OCI-M2 (cell line): Measurements from ENCODE around the gene SORCS1.

Source experiments
- DNase-seq: peaks from one replicate; lab custom pipeline; 2025; ENCODE audit not compliant: unreplicated experiment; lab: John Stamatoyannopoulos, UW

SORCS1 gene

DNA sequence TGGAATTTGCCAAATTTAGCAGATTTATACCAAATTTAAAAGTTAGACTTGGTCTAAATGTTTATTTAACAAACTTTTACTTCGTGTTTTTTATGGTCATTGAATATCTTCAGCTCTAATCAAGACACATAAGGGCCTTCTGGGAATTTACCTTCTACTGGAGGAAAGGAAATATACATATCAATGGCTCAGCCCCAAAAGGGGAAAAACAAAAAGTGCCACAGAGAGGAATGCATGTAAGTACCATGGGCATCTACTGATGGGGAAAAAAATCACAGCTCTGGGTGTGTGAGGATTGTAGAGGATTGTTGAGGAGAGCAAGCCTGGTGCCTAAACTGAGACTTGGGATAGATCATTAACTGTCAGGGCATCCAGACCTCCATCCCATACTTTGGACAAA, 260.3 kb downstream of the SORCS1 start:
- no peak for DNase-seq

DNA sequence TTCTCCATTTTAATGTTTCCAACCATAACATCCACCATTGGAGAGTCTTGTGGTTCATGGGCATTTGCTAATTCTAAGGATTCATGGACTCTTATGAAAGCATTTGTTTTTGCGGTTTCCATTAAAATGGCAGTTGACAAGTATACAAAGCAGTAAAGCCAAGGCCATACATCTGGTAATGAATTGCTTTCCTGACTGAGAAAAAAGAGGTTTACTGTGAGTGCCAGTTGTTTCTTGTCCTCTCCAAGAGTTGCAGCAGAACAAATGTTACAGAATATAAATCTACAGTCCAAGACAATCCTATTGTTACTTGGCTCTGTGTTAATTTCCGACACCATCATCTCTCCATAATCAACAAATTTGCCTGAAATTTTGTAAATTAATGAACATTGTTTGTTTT, 261.3 kb downstream of the SORCS1 start:
- no peak for DNase-seq

DNA sequence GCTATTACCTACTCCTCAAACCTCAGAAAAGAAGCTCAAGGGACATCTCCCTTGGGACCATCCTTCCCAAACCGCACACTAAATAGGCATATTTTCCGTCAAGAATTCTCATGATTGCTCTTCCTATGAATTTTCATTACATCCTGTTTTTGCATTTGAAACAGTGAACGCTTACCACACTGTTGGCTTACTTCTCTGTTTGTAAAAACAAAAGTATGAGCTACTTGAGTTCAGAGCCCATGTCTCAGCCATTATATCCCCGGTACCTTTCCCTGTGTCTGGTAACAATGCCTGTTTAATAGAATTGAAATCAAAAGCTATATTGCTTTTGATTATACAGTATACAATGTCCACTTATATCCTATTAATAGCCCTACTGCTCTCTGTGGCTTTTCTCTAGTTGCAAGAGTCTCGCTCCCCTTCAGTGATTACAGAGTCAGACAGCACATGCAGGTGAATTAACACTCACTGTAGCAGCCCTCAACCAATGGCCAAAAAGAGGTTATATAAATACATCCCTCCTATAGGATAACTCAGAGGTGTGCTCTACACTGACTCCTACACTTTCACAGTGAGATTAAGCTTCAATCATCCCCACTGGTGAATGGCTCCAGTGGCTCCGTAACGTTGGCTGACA, 264.4 kb downstream of the SORCS1 start:
- DNase-seq: no peak

DNA sequence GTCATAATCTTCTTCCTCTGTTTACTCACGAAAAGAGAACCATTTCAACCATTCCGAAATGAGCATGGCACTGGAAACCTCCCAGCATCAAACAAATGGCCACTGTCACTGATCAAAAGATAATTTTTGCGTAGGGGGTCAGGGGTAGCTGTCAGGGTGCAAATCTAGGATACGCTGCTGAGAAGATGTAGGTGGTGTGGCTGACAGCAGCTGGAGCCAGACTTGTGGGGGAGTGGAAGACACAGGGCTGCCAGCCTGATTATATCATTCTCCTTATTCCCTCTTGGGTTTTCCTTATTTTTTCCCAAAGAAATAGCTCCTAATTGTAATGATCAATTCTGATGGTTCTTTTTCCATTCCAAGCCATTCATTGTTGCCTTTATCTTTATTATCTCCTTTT, 266.1 kb downstream of the SORCS1 start:
- DNase-seq: no peak

DNA sequence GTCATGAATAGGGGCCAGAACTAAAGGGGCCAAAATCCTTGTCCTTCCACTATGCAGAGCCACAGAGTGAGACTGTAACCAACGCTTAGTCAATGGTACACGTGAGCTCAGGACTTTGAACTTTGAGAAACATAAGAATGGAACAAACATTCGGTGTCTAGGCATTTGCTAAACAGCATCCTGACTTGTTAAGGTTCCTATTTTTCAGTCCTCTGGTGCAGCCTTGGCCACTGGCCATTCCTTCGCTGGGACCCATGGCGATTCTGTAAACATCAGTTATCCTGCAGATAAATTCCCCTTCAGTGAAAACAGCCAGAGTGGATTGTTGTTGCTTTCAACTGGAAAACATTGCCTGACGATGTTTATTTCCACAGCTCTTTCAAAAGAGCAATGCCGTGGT, 266.8 kb downstream of the SORCS1 start:
- DNase-seq: no peak

DNA sequence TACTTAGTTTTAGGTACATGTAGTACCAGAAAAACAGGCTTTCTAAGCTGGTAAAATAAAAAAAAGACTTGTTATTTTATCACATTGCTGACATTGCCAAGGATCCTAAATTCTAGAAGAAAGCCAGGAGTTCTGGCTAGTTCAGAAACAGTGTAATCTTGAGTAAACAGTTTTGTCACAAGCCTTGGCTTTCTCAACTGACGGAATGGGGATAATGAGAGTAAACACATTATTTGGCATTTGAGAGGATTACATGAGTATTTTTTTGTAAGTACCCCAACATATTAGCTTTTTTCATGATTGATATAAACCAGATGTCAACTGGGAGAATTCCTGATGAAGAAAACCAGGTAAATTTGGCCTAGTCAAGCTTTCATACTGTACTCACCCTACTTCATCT, 269.8 kb downstream of the SORCS1 start:
- no peak for DNase-seq

DNA sequence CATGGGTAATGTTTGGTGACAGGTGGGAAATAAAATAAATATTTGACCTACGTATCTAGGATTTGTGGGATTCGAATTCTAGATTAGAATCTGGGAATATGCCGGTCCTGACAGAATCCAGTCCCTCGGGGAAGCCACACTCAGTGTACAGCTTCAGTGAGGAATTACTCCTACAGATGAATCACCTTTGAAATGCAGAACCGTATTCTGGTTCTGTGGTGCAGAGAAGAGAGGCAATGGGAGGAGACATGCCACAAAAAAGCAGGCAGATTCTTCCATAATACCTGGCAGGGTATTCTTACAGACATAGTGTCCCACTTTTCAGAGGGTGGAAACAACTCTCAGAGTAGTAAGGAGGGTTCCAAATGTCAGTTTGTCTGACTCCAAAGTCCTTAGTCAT, 286.9 kb downstream of the SORCS1 start:
- no peak for DNase-seq

DNA sequence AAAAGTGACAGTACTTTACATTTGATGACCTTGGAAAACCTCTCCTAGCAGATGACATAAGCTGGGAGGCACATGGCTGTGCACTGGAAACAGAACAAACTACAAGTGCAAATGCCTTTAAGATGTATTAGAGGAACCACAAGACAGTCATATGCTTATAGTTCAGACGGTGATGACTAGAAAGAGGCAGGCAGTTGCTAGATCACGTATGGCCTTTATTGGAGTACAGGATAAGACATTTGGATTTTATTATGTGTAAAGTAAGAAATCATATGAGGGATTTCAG, 290.0 kb downstream of the SORCS1 start:
- DNase-seq: no peak

DNA sequence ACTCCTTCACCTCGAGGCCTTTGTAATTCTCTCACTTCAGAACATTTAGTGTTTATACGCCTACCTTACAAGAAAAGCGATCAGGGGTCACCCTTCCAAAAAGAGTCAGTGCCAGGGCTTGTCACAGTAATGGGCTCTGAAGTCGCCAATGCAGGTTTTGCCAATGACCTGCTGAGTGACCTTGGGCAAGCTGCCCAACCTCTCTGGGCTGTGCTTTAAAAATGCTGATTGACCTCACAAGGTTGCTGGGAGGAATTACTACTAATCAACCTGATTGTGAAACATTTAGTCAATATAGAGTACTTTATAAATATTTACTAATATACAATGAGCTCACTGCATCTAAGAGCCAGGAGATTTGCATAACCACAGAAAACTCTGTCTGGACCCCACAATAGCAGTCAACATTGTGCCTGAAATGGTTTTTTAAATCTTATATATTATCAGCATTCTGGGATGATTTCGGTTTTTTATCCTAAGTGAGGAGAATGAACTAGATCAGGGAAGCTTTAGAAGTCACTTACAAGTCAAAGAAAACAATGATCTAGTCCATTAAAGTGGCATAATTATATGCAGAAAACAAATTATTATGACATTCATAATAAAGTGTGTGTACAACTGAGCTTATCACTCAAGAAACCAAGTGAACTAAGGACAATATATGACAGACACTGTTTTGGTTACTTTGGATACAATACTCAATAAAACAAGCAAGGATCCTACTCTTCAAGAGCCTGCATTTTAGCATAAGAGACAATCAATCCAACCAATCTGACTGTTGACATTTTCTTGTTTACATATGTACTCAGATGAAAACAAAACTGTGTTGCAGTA, 290.5 kb downstream of the SORCS1 start:
- DNase-seq: no peak

DNA sequence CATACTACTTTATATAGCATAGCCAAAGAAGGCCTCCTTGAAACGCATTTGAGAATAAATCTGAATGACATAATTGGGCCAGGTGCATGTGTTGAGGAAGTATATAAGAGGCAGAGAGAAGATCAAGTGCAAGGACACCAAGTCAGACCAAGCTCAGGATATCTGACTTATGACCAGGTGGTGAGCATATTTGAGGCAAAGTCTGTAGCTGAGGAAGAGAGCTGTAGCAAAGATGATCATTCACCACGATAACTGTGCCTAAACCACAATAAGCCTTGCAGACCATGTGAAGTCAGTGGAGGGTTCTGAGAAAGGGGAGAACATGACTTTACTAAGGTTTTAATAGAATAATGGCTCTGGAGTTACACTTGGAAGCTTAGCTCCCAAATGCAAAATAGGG, 292.3 kb downstream of the SORCS1 start:
- DNase-seq: no peak

DNA sequence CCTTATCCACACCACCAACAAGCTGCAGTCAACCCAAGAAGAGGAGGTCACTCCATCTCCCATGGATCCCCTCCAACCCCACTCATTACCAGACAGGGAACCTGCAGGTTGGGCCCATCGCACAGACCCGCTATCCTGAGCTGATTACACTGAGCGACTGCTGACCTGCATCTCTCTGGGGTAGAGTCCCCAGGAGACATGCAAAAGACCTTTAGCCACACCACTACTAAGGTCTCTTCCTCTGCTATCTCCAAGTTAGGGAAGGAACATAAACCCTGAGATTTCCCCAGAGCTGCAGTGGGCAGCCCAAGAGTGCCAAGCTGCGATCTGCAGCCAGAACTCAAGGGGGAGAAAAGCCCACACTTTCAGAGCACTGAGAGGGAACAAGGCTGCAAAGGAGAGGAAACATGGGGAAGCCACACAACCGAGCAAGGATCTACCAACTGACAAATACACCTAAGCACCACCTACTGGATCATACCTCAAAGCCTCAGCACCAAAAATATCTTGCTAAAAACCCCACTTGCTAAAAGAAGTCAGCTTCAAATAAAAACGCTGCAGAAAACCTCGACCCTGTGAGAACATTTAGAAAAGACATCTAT, 298.2 kb downstream of the SORCS1 start:
- no peak for DNase-seq

DNA sequence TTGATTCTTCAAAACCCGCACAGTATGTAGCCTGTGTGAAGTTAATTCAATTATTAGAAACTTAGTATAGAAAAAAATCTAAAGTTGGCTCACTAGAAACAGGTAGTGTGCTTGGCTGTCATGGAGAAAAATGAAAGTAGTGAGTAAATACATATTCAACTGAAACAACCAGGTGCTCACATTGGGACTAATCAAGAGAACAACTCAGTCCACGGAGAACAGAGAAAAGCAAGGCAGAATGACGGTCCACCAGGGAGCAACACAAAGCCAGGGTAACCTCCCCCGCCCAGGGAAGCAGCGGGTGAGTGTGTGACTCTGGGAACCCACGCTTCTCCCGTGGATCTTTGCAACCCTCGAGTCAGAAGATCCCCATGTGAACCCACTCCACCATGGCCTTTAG, 300.5 kb downstream of the SORCS1 start:
- DNase-seq: no peak

DNA sequence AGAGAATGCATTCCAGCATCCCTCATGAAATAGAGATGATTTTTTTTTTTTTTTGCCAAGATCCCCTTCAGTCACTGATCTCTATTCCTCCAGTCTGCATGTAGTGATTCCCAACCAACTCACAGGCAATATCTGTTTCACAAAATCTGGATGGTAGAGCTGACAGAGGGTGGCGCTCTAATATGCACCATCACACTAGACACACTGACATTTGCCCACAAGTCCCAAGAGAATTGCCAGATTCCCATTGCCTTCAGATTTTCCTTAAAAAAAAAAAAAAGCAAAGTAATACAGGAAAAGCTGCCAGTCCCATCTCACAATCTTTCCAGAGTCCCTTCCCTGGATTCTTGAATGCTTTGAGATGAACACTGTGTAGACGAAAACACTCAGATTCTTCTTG, 301.0 kb downstream of the SORCS1 start:
- no peak for DNase-seq

DNA sequence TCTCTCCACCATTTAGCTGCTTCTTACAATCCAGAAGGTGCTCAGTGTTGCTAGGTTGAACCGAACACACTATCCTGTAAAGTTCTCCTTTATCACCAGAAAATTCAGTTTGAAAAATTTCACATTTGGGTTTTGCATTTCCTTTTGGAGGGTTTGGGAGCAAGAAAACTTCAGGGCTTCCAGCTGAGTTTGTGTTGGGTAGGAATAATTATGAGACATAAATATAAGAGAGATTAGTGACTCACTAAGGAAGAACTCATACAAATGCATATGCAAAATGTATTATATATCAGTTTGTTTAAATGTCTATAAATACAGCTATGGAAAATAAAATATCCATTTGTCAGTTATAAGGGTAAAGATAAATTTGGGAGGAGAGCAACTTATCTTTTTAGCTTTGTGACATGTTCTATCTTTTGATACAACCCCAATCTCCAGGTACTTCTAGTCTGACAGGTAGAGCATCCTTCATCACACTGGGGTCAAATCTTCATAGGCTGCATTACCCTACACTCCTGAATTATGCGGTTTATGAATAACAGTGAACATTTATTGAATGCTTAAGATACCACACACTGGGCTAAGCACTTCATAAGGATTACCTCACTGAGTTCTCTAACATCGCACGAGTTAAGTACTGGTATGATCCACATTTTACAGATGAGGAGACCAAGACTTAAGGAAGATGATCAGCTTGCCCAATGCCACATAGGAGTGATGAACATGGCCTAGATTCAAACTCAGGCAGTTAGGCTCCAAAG, 304.4 kb downstream of the SORCS1 start:
- no peak for DNase-seq

DNA sequence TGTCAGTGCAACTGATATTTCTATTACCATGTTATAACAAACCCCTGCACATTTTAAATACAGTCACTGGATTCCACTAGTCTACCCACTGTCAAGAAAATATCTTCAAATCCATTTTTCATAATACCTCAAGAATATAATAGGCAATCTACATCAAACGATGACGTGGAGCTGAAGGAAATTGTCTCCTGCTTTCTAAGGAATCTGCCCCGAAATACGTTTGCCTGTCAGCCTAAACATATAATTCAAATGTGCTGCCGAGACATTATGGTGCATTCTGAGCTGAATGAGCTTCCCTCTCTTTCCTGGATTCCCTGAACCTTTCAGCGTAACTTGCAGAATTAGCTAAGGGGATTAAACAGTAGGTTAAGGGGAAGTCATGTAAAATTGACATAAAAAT, 306.8 kb downstream of the SORCS1 start:
- no peak for DNase-seq

DNA sequence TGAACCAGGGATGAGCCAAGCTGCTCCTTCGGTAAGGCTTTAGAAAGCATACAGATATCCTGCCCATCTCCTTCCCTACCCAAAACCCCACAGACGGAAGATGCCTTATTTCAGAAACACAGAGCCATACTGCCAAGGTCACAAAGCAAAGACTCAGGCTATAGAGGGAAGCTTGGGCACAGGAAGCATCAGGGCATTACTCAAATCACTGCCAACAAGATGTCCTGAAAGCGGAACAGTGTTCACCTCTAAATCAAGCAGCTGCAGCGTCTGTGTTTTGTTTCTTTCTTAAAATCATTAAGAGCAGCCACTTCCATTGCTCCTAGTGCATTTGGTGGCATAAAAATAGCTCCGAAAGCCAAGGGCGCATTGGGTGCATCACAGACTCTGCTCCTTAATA, 307.3 kb downstream of the SORCS1 start:
- no peak for DNase-seq

DNA sequence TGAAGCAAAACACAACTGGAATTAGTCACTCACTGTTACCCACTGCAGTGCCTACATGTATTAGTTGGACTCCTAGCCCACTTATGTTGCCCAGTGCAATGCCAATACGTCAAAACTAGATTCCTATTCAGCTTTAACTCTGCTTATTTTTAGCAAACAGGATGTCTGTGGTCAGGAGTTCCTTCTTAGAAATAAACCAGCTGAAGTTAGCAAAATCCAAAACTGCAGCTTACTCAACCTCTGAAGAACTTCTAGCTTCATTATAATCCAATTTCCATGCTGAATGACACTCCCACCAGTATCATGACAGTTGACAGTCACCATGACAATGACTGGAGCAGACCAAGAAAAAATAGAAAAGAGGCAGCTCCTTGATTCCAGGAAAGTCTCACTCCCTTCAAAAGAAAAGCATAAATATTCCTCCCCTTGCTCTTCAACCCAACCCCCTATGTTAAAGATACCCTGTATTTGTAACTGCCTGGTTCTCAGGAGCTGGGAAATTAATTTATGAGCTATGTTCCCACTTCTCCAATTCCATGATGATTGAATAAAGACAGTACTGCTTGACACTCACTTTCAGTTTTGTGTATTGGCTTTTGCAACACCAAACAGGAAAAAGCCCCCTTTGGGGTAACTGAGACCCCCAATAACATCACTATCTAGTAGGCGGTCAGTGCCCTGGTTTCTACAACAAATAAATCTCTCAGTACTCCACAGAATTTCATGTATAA, 327.4 kb downstream of the SORCS1 start:
- no peak for DNase-seq

DNA sequence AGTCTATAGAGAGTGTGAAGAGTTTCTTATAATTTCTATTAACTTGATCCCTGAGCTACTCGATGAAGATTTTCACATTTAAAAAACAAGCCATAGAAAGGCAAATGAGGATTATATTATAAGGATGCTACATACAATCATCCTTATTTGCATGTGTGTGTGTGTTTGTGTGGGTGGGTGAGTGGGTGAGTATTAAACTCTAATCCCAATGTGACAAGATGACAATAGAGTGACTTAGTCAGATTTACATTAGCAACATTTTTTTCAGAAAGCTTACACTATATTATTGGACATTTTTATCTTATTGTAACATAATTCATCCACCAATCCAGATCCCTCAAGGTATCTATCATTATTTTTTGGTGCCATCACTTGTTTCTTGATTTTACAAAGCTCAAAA, 331.7 kb downstream of the SORCS1 start:
- no peak for DNase-seq

DNA sequence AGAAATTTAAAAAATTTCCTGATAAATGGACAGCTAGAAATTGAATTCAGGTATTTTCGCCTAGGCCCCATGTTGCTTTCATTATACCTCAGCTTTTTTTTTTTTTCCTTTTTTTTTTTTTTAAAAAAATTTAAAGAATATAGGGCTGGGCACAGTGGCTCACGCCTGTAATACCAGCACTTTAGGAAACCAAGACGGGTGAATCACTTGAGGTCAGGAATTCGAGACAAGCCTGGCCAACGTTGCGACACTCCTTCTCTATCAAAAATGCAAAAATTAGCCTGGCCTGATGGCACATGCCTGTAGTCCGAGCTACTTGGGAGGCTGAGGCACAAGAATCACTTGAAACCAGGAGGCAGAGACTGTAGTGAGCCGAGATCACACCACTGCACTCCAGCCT, 334.0 kb downstream of the SORCS1 start:
- no peak for DNase-seq

DNA sequence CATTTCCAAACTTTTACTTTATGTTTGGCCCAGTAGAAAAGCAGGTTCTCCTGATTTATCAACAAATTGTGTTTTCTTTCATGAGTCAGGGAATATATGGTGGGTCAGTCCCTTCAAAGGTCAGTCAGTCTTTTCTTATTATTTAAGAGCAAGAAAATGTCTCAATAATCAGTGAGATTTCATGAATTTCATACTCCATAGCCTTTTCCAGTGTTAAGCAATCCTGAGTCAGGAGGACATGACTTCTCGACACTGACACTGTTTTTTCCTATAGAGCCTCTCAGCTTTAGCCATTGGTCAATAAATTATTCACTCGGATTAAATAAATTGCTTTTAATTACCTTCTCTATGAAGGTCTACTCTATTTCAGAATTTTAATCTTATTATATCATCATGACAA, 334.5 kb downstream of the SORCS1 start:
- no peak for DNase-seq

DNA sequence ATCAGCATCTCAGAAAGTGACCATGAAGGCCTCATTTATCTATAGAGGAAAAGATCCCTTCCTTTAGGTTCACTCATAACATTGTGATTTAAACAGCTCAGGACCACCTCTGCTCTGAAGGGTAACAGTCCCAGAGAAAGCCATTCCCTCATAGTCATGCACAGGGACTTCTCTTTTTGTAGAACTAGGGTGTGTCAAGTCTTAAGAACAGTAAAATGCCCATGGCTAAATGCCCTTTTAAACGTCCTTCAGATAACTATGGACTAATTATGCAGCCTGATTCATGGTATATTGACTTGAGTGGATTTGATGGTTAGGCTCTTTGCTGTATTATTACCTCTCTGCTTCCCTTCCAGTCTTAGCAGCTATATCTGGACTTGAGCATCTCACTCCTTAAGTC, 337.8 kb downstream of the SORCS1 start:
- DNase-seq: no peak
